Measurements from ENCODE around the gene SUSD4.

GRCh38 chr1:223297800-223298199, 66.2 kb downstream of the SUSD4 start:
- no peak for TF ChIP-seq CTCF (IDR thresholded peaks at IDR 0.05)
- no peak for TF ChIP-seq POLR2A (IDR thresholded peaks at IDR 0.05)

Data from right lobe of liver (tissue), 4 donors.